ENCODE data around the gene IL21R. TPM values are rescaled to one million over a fixed set of nuclear protein-coding genes. Genes with fewer than 3 reads are reported as not detected.
A peak's percentile ranks its signal among the peaks of the same experiment; 100 is the strongest.

Gene IL21R
- total RNA-seq, 1 experiment from 2014 or later: 3.8 TPM

GRCh38 chr16:27399969-27400368 lies 2.0 kb upstream of the IL21R start:
- DNase-seq: no peak
- Histone ChIP-seq H3K4me2 (no peak overlapping the region), H3K79me2 (ENCODE audit: low read depth) (no peaks in the 10 kb centered on the region), H3K9me3 (ENCODE audit: insufficient read depth, low read depth) (no peaks in the 10 kb centered on the region), H2AFZ (no peak overlapping the region), H3K4me1 (replicated peaks; ENCODE audit: insufficient read depth) (no peaks in the 10 kb centered on the region), H3K36me3 (ENCODE audit: low read depth) (no peaks in the 10 kb centered on the region), H3K9me2 (ENCODE audit: insufficient read depth) (no peaks in the 10 kb centered on the region), H3K27ac (no peak overlapping the region), H3F3A (ENCODE audit: insufficient read depth, low read depth) (no peaks in the 10 kb centered on the region), H3K4me3 (no peak overlapping the region), H3K27me3 (ENCODE audit: insufficient read depth, low read depth) (peaks cover 66% of the 10 kb centered on the region), H4K20me1 (ENCODE audit: insufficient read depth) (no peaks in the 10 kb centered on the region)
- BruUV-seq (replicated peaks): no TSS peak
- POLR2A ChIA-PET (ENCODE audit: unreplicated experiment): interaction anchor here (0.6 kb wide), 1 partner anchor 247 kb away, joined by 4 read pairs; no protein-coding TSS in a partner anchor
- no peak for TF ChIP-seq EZH2 (IDR thresholded peaks at IDR 0.05; ENCODE audit: low read depth)
- TF ChIP-seq, protein P1, sequence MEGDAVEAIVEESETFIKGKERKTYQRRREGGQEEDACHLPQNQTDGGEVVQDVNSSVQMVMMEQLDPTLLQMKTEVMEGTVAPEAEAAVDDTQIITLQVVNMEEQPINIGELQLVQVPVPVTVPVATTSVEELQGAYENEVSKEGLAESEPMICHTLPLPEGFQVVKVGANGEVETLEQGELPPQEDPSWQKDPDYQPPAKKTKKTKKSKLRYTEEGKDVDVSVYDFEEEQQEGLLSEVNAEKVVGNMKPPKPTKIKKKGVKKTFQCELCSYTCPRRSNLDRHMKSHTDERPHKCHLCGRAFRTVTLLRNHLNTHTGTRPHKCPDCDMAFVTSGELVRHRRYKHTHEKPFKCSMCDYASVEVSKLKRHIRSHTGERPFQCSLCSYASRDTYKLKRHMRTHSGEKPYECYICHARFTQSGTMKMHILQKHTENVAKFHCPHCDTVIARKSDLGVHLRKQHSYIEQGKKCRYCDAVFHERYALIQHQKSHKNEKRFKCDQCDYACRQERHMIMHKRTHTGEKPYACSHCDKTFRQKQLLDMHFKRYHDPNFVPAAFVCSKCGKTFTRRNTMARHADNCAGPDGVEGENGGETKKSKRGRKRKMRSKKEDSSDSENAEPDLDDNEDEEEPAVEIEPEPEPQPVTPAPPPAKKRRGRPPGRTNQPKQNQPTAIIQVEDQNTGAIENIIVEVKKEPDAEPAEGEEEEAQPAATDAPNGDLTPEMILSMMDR (conservative IDR thresholded peaks at IDR 0.05): no peak
- intact Hi-C loops (cut with micrococcal nuclease; ENCODE audit: unreplicated experiment): no loop called here
- CTCF ChIA-PET: no interaction called here

- Histone ChIP-seq H3K4me1 (replicated peaks; ENCODE audit: insufficient read depth) (no peaks in the 10 kb centered on the region), H3K79me2 (ENCODE audit: low read depth) (no peaks in the 10 kb centered on the region), H4K20me1 (ENCODE audit: insufficient read depth) (no peaks in the 10 kb centered on the region), H3F3A (ENCODE audit: insufficient read depth, low read depth) (no peaks in the 10 kb centered on the region), H3K4me3 (no peak overlapping the region), H3K27me3 (ENCODE audit: insufficient read depth, low read depth) (peaks cover 65% of the 10 kb centered on the region), H2AFZ (no peak overlapping the region; the same call in 1 of the 2 replicates), H3K27ac (no peak overlapping the region), H3K4me2 (no peak overlapping the region), H3K9me3 (ENCODE audit: insufficient read depth, low read depth) (no peaks in the 10 kb centered on the region), H3K9me2 (ENCODE audit: insufficient read depth) (no peaks in the 10 kb centered on the region), H3K36me3 (ENCODE audit: low read depth) (no peaks in the 10 kb centered on the region)
- POLR2A ChIA-PET (ENCODE audit: unreplicated experiment): interaction anchor here (0.6 kb wide), 1 partner anchor 248 kb away, joined by 4 read pairs; no protein-coding TSS in a partner anchor
- no TSS peak for BruUV-seq (replicated peaks)
- intact Hi-C loops (cut with micrococcal nuclease; ENCODE audit: unreplicated experiment): no loop called here
- DNase-seq: no peak
- CTCF ChIA-PET: interaction anchor here (0.6 to 0.7 kb wide), 2 partner anchors 291 to 327 kb away, joined by 3 to 4 read pairs; no protein-coding TSS in a partner anchor
- TF ChIP-seq, protein P1 (conservative IDR thresholded peaks at IDR 0.05): no peak
- TF ChIP-seq EZH2 (IDR thresholded peaks at IDR 0.05; ENCODE audit: low read depth): no peak
These were observed 988 bp upstream of the IL21R start for GRCh38 chr16:27400751-27401620.

- CTCF ChIA-PET: no interaction called here
- 0 out of 2 replicates have a peak overlapping the region, but pooled peaks have one; percentile 45 for H3K4me2 ChIP-seq
- BruUV-seq (replicated peaks): no TSS peak
These were observed 592 bp downstream of the IL21R start for GRCh38 chr16:27402569-27402963.

More at GRCh38 chr16:27402569-27402963, 592 bp downstream of the IL21R start:
- no peak for DNase-seq
- intact Hi-C loops (cut with micrococcal nuclease; ENCODE audit: unreplicated experiment): no loop called here
- H3F3A ChIP-seq (ENCODE audit: insufficient read depth, low read depth): no peaks in the 10 kb centered on the region
- H3K36me3 ChIP-seq (ENCODE audit: low read depth): no peaks in the 10 kb centered on the region
- POLR2A ChIA-PET (ENCODE audit: unreplicated experiment): no interaction called here
- no peak overlapping the region for H2AFZ ChIP-seq
- no peaks in the 10 kb centered on the region for H3K9me3 ChIP-seq (ENCODE audit: insufficient read depth, low read depth)
- no peaks in the 10 kb centered on the region for H4K20me1 ChIP-seq (ENCODE audit: insufficient read depth)
- peaks cover 79% of the 10 kb centered on the region for H3K27me3 ChIP-seq (ENCODE audit: insufficient read depth, low read depth)
- H3K4me1 ChIP-seq (replicated peaks; ENCODE audit: insufficient read depth): no peaks in the 10 kb centered on the region
- no peak overlapping the region for H3K4me3 ChIP-seq
- H3K79me2 ChIP-seq (ENCODE audit: low read depth): no peaks in the 10 kb centered on the region
- no peak overlapping the region for H3K27ac ChIP-seq
- no peaks in the 10 kb centered on the region for H3K9me2 ChIP-seq (ENCODE audit: insufficient read depth)
- no peak for TF ChIP-seq EZH2 (IDR thresholded peaks at IDR 0.05; ENCODE audit: low read depth)
- TF ChIP-seq, protein P1 (conservative IDR thresholded peaks at IDR 0.05): no peak
